RWPE2 (cell line): ENCODE measurements around the gene ABAT.

Experiments
- ATAC-seq: fragments of 200-7000 bp; cut with Tn5 transposase; 3 replicates; pipeline ENCODE4 v1.9.1; 2021; ENCODE audit warnings: low read depth
- DNase-seq: peaks from one replicate; pipeline ENCODE4 v3.0.0-alpha.2; 2020; ENCODE audit warnings: low spot score
- H3K27ac ChIP-seq: fragments of 450-650 bp; 2 replicates; pipeline ENCODE4 v1.5.1; 2017; ENCODE audit warnings: mild to moderate bottlenecking; ENCODE audit not compliant: poor library complexity, severe bottlenecking
- H3K27me3 ChIP-seq: fragments of 250-450 bp; sonication (Bioruptor Pico); 2 replicates; pipeline ENCODE4 v1.5.1; 2021; ENCODE audit warnings: mild to moderate bottlenecking, moderate library complexity; ENCODE audit not compliant: insufficient read depth, poor library complexity, severe bottlenecking
- H3K36me3 ChIP-seq: fragments of 250-450 bp; sonication (Bioruptor Pico); 2 replicates; pipeline ENCODE4 v1.5.1; 2020; ENCODE audit warnings: low read depth, mild to moderate bottlenecking, moderate library complexity
- H3K4me1 ChIP-seq: fragments of 250-450 bp; sonication (Bioruptor Pico); 2 replicates; pipeline ENCODE4 v1.5.1; 2021; ENCODE audit warnings: mild to moderate bottlenecking, moderate library complexity; ENCODE audit not compliant: insufficient read depth, poor library complexity, severe bottlenecking
- H3K4me3 ChIP-seq: fragments of 250-450 bp; sonication (Bioruptor Pico); 2 replicates; pipeline ENCODE4 v1.5.1; 2021; ENCODE audit warnings: mild to moderate bottlenecking, moderate library complexity; ENCODE audit not compliant: severe bottlenecking
- H3K9me3 ChIP-seq: fragments of 250-450 bp; sonication (Bioruptor Pico); 2 replicates; pipeline ENCODE4 v1.5.1; 2021; ENCODE audit warnings: mild to moderate bottlenecking, moderate library complexity; ENCODE audit not compliant: severe bottlenecking
- TF ChIP-seq, protein P1 (sequence below): fragments of 450-650 bp; IDR thresholded peaks from one replicate; pipeline ENCODE4 v1.5.1; 2017; ENCODE audit warnings: mild to moderate bottlenecking, moderate library complexity; ENCODE audit not compliant: poor library complexity, severe bottlenecking

The ABAT gene

DNA sequence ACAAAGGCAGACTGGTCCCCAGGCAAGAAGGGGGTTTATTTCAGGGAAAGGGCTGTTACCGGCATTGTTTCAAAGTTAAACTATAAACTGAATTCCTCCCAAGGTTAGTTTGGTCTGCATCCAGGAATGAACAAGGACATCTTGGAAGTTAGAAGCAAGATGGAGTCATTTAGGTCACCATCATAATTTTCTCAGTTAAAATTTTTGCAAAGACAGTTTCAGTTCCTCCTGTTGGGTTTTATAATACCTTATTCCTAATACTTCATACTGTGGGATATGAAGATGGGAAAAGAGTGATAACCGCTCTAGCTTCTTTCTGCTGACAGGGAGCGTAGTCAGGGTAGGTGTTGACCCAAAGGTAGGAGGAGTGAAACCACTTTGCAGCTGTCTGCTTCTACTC is 148.0 kb downstream of the ABAT start:
- no peaks in the 10 kb centered on the region for H3K4me1 ChIP-seq
- H3K9me3 ChIP-seq: no peaks in the 10 kb centered on the region
- H3K27ac ChIP-seq: no peak overlapping the region
- TF ChIP-seq, protein P1, sequence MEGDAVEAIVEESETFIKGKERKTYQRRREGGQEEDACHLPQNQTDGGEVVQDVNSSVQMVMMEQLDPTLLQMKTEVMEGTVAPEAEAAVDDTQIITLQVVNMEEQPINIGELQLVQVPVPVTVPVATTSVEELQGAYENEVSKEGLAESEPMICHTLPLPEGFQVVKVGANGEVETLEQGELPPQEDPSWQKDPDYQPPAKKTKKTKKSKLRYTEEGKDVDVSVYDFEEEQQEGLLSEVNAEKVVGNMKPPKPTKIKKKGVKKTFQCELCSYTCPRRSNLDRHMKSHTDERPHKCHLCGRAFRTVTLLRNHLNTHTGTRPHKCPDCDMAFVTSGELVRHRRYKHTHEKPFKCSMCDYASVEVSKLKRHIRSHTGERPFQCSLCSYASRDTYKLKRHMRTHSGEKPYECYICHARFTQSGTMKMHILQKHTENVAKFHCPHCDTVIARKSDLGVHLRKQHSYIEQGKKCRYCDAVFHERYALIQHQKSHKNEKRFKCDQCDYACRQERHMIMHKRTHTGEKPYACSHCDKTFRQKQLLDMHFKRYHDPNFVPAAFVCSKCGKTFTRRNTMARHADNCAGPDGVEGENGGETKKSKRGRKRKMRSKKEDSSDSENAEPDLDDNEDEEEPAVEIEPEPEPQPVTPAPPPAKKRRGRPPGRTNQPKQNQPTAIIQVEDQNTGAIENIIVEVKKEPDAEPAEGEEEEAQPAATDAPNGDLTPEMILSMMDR: no peak
- DNase-seq (no peak), ATAC-seq (no peak)
- H3K4me3 ChIP-seq: no peak overlapping the region
- peaks cover 79% of the 10 kb centered on the region for H3K36me3 ChIP-seq
- no peaks in the 10 kb centered on the region for H3K27me3 ChIP-seq

DNA sequence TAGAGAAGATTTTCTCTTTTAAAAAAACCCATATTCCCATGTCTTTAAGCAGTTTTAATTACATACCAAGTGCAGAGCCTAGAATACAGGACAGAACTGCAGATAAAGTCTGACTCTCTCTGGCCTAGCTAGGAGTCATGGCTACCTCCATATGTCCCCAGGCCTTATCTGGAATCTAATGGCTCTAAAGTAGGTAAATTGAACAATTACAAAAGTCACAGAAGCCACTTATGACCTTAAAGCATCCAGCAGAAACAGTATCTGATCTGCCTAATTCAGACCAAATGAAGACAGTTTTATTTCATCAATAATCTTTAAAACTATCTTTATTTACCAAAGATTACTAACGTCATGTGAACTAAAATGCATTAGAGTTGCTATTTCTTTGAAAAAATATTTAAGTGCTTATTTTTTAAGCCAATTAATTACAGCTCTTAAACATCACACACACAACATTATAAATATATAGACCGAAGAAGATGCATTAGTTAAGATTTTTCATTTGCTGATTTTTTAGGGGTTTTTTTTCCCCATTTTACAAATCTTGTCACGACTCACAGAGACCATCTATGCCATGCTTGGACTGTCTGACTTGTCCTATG is 152.0 kb downstream of the ABAT start:
- peaks cover 75% of the 10 kb centered on the region for H3K36me3 ChIP-seq
- TF ChIP-seq, protein P1: no peak
- H3K27me3 ChIP-seq: no peaks in the 10 kb centered on the region
- H3K9me3 ChIP-seq: no peaks in the 10 kb centered on the region
- peaks cover 12% of the 10 kb centered on the region for H3K4me1 ChIP-seq
- no peak overlapping the region for H3K4me3 ChIP-seq
- DNase-seq: no peak
- no peak for ATAC-seq
- H3K27ac ChIP-seq: peak overlapping the region; percentile 20

DNA sequence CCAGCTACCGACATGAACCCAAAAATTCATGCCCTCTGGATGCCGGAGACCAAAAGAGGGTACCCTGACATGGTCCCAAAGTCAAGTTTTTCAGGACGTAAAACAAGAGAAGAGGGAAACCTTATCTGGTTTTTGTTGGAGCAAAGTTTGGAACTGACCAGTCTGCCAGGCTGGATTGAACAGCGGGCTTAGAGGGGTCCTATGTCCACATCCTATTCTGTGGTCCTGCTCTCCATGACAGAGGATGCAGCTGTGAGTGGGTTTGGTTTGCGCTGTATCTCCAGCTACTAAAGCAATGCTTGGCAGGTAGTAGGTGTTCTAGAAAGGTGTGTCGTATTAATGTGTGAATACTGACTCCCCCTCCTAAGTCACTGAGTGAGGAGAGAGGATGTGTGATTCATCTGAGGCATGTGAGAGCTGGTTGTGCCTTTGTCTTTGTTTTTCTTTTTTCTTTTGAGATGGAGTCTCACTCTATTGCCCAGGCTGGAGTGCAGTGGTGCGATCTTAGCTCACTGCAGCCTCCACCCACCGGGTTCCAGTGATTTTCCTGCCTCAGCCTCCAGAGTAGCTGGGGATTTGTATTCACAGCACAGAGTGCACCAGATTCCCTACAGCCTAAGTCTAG is 154.2 kb downstream of the ABAT start:
- Histone ChIP-seq H3K36me3 (peaks cover 73% of the 10 kb centered on the region), H3K4me3 (no peak overlapping the region), H3K27ac (peak overlapping the region; percentile 56), H3K4me1 (peaks cover 12% of the 10 kb centered on the region), H3K9me3 (no peaks in the 10 kb centered on the region), H3K27me3 (no peaks in the 10 kb centered on the region)
- no peak for DNase-seq
- TF ChIP-seq, protein P1: no peak
- ATAC-seq: peak; percentile 98

DNA sequence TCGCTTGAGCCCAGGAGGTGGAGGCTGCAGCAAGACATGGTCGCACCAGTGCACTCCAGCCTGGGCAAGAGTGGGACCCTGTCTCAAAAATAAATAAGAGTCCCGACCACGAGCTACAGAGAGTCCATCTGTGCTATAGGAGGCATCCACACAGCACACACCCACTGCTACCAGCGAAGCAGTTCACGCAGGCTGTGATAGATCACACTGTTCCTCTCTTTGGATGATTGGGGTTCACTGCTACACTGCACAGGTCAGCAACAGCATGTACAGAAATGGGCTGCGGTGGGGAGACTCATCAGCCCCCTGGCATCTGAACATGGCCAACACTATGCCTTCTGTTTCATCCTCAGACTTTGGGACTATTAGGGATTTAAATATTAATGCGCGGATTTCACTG is 157.0 kb downstream of the ABAT start:
- Histone ChIP-seq H3K4me3 (no peak overlapping the region), H3K4me1 (peaks cover 12% of the 10 kb centered on the region), H3K9me3 (no peaks in the 10 kb centered on the region), H3K27ac (no peak overlapping the region), H3K36me3 (peaks cover 52% of the 10 kb centered on the region), H3K27me3 (no peaks in the 10 kb centered on the region)
- TF ChIP-seq, protein P1: no peak
- ATAC-seq (no peak), DNase-seq (no peak)
